Colonic mucosa (tissue), 4 donors: ENCODE data around the gene PACSIN3. TPM values are rescaled to one million over a fixed set of nuclear protein-coding genes. Genes with fewer than 3 reads are reported as not detected.
"Not testable (repeated sequence)": the region's sequence is repeated elsewhere in the genome, so short reads cannot be mapped to it uniquely, and the experiment has no call there.

ENCODE experiments used
- DNase-seq: peaks from one replicate; pipeline ENCODE4 v3.0.0-alpha.2; 2020
- H3K27ac ChIP-seq: fragments of 200-600 bp; one replicate; pipeline ENCODE4 v1.8.0; 2021
- H3K27me3 ChIP-seq: fragments of 200-600 bp; one replicate; pipeline ENCODE4 v1.8.0; 2021
- H3K36me3 ChIP-seq: fragments of 200-600 bp; one replicate; pipeline ENCODE4 v1.8.0; 2021
- H3K4me1 ChIP-seq: fragments of 200-600 bp; one replicate; pipeline ENCODE4 v1.8.0; 2021; ENCODE audit warnings: mild to moderate bottlenecking
- H3K4me3 ChIP-seq: fragments of 200-600 bp; one replicate; pipeline ENCODE4 v1.8.0; 2021
- H3K9ac ChIP-seq, 2 donors: one replicate each; pipeline ENCODE4 v1.7.0; 2013; ENCODE audit warnings: control low read depth in 2 of 2, low read depth in 2 of 2, low read length in 2 of 2
- H3K9me3 ChIP-seq: fragments of 200-600 bp; one replicate; pipeline ENCODE4 v1.8.0; 2021
- intact Hi-C: fragments of 100-400 bp; cut with DNase I; formaldehyde crosslinking; loops from one replicate; pipeline ENCODE4 v1.14.1; 2022
- total RNA-seq, 2 donors: library from RNA; stranded (reverse); fragmentation: NEBNext Ultra II Directional in 1 of 2; extraction: Animal tissue kit (Norgen Biotek cat#: 25700) in 1 of 2; gene quantifications; one replicate each; pipeline ENCODE4 v1.2.1, GENCODE V29; 2021
- TF ChIP-seq, protein P1 (sequence below): fragments of 200-600 bp; IDR thresholded peaks from one replicate; pipeline ENCODE4 v1.8.0; 2022; ENCODE audit warnings: antibody characterized with exemption, mild to moderate bottlenecking
- donor health status: healthy.
- donor health status: DM: no; HTN: no; CAD: no.
- donor health status: DM: no; HTN: no; CAD: no.

PACSIN3 gene
- total RNA-seq, 2 donors from 2014 or later, result 3.2 to 11.2 TPM

- no peak overlapping the region for H3K27ac ChIP-seq
- no peaks in the 10 kb centered on the region for H3K27me3 ChIP-seq
- DNase-seq, result no peak
- intact Hi-C loops, result no loop called here
- H3K4me3 ChIP-seq, result no peak overlapping the region
- no peaks in the 10 kb centered on the region for H3K36me3 ChIP-seq
- TF ChIP-seq, protein P1, sequence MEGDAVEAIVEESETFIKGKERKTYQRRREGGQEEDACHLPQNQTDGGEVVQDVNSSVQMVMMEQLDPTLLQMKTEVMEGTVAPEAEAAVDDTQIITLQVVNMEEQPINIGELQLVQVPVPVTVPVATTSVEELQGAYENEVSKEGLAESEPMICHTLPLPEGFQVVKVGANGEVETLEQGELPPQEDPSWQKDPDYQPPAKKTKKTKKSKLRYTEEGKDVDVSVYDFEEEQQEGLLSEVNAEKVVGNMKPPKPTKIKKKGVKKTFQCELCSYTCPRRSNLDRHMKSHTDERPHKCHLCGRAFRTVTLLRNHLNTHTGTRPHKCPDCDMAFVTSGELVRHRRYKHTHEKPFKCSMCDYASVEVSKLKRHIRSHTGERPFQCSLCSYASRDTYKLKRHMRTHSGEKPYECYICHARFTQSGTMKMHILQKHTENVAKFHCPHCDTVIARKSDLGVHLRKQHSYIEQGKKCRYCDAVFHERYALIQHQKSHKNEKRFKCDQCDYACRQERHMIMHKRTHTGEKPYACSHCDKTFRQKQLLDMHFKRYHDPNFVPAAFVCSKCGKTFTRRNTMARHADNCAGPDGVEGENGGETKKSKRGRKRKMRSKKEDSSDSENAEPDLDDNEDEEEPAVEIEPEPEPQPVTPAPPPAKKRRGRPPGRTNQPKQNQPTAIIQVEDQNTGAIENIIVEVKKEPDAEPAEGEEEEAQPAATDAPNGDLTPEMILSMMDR, result no peak
- H3K4me1 ChIP-seq, result no peaks in the 10 kb centered on the region
- H3K9me3 ChIP-seq, result no peaks in the 10 kb centered on the region
- no peak overlapping the region for H3K9ac ChIP-seq
Observed at GRCh38 chr11:47204637-47204989, 18.4 kb upstream of the PACSIN3 start.

- H3K27me3 ChIP-seq, result no peaks in the 10 kb centered on the region
- H3K4me1 ChIP-seq, result no peaks in the 10 kb centered on the region
- no peaks in the 10 kb centered on the region for H3K36me3 ChIP-seq
- DNase-seq, result no peak
- intact Hi-C loops, result no loop called here
- TF ChIP-seq, protein P1, result no peak
- H3K9ac ChIP-seq, result no peak overlapping the region
- H3K27ac ChIP-seq, result no peak overlapping the region
- H3K9me3 ChIP-seq, result no peaks in the 10 kb centered on the region
- H3K4me3 ChIP-seq, result no peak overlapping the region
Observed at GRCh38 chr11:47202576-47202975, 16.3 kb upstream of the PACSIN3 start.

DNA sequence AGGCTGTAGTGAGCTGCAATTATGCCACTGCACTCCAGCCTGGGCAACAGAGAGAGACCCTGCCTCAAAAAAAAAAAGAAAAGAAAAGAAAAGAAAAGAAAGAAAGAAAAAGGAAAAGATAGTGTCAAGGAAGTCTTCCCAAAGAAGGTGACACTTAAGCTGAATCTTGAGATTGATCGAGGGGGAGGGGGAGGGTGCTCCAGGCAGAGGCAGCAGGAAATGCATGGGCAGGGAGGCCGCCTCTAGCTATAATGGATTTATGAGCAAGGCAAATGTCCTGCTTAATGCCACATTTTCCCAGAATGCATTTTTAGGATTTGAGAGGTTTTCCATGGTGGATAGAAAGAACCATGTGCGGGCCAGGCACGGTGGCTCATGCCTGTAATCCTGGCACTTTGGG lies 14.8 kb upstream of the PACSIN3 start:
- H3K4me3 ChIP-seq, result no peak overlapping the region
- no peak overlapping the region for H3K9ac ChIP-seq
- no peak for DNase-seq
- H3K27me3 ChIP-seq, result no peaks in the 10 kb centered on the region
- intact Hi-C loops, result no loop called here
- no peaks in the 10 kb centered on the region for H3K4me1 ChIP-seq
- H3K27ac ChIP-seq, result no peak overlapping the region
- no peaks in the 10 kb centered on the region for H3K9me3 ChIP-seq
- TF ChIP-seq, protein P1, result no peak
- H3K36me3 ChIP-seq, result no peaks in the 10 kb centered on the region

- H3K36me3 ChIP-seq, H3K4me1 ChIP-seq, H3K27ac ChIP-seq, DNase-seq, H3K9ac ChIP-seq, H3K27me3 ChIP-seq, intact Hi-C loops, H3K4me3 ChIP-seq, H3K9me3 ChIP-seq: not testable (repeated sequence)
Observed at GRCh38 chr11:47198161-47198560, 11.9 kb upstream of the PACSIN3 start.

DNA sequence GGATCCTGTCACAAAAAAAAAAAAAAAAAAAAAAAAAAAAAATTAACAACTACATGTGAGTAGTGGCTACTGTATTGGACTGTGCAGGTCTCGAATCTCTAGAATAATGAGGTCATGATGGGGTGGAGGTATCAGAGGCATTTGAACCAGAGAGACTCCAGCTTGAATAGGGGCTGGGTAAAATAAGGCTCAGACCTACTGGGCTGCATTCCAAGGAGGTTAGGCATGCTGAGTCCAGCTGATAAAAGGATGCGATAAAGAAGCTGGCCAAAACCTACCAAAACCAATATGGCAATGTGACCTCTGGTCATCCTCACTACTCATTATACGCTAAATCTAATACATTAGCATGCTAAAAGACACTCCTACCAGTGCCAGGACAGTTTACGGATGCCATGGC lies 5.9 kb upstream of the PACSIN3 start:
- DNase-seq, result no peak
- H3K27ac ChIP-seq, result no peak overlapping the region
- TF ChIP-seq, protein P1, result no peak

DNA sequence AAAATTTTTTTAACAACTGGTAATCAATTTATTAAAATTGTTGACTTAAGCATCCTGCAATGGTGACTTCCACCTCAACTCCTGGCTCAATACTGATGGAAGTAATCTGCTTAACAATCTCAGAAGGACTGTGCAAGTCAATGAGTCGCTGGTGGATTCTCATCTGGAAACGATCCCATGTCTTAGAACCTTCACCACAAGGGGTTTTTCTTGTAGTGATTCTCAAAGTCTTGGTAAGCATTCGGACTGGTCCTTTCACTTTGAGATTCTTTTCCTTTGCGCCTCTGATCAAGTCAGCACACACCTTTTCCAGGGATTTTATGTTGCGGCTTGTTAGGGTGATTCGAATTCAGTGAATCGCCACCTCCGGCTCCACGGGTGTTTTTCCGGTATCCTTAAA lies 4.9 kb upstream of the PACSIN3 start:
- H3K4me1 ChIP-seq, H3K4me3 ChIP-seq, H3K27ac ChIP-seq, intact Hi-C loops, DNase-seq, H3K9ac ChIP-seq, H3K27me3 ChIP-seq, H3K9me3 ChIP-seq, H3K36me3 ChIP-seq: not testable (repeated sequence)

More for the DNA sequence above, 5.9 kb upstream of the PACSIN3 start:
- no peaks in the 10 kb centered on the region for H3K36me3 ChIP-seq
- peaks cover 4% of the 10 kb centered on the region for H3K27me3 ChIP-seq
- H3K4me3 ChIP-seq, result no peak overlapping the region
- intact Hi-C loops, result no loop called here
- H3K4me1 ChIP-seq, result no peaks in the 10 kb centered on the region
- H3K9me3 ChIP-seq, result no peaks in the 10 kb centered on the region
- H3K9ac ChIP-seq, result no peak overlapping the region
